Measurements from ENCODE around the gene AEBP2.

- no peak for TF ChIP-seq CTCF (IDR thresholded peaks at IDR 0.05)
- no peak for TF ChIP-seq POLR2A (IDR thresholded peaks at IDR 0.05)
Measured at GRCh38 chr12:19477071-19477470, 37.8 kb downstream of the AEBP2 start.

All from gastroesophageal sphincter (tissue), 3 donors.